ENCODE data around the gene ADAM33. TPM values are rescaled to one million over a fixed set of nuclear protein-coding genes. Genes with fewer than 3 reads are reported as not detected.

The ADAM33 gene
- total and polyA plus RNA-seq, 8 donors = 4.6 to 143 (median 28.3) TPM

- TF ChIP-seq, protein P1, sequence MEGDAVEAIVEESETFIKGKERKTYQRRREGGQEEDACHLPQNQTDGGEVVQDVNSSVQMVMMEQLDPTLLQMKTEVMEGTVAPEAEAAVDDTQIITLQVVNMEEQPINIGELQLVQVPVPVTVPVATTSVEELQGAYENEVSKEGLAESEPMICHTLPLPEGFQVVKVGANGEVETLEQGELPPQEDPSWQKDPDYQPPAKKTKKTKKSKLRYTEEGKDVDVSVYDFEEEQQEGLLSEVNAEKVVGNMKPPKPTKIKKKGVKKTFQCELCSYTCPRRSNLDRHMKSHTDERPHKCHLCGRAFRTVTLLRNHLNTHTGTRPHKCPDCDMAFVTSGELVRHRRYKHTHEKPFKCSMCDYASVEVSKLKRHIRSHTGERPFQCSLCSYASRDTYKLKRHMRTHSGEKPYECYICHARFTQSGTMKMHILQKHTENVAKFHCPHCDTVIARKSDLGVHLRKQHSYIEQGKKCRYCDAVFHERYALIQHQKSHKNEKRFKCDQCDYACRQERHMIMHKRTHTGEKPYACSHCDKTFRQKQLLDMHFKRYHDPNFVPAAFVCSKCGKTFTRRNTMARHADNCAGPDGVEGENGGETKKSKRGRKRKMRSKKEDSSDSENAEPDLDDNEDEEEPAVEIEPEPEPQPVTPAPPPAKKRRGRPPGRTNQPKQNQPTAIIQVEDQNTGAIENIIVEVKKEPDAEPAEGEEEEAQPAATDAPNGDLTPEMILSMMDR (IDR thresholded peaks at IDR 0.05) = no peak
- Histone ChIP-seq H3K27me3 (peaks cover 0 to 83% (median 21%) of the 10 kb centered on the region in 3 donors), H3K4me3 (no peak overlapping the region), H3K27ac (no peak overlapping the region), H3K4me1 (peaks cover 0 to 24% (median 9%) of the 10 kb centered on the region in 4 donors), H3K9me3 (no peaks in the 10 kb centered on the region), H3K36me3 (no peaks in the 10 kb centered on the region)
- WGBS, 5 donors = 67 to 94% (median 89%) methylated on average over 2 to 6 of the region's 6 CpGs
- DNase-seq = no peak
- intact Hi-C loops (cut with DNase I; ENCODE audit: low total_unique reads) = no loop called here
Observed at GRCh38 chr20:3729378-3729777, 47.6 kb upstream of the ADAM33 start.

- H3K27me3 ChIP-seq = peaks cover 0 to 80% (median 21%) of the 10 kb centered on the region in 3 donors
- no peak overlapping the region for H3K27ac ChIP-seq
- peaks cover 0 to 19% (median 6%) of the 10 kb centered on the region in 4 donors for H3K4me1 ChIP-seq
- TF ChIP-seq POLR2A (IDR thresholded peaks at IDR 0.05) (no peak), POLR2AphosphoS5 (IDR thresholded peaks at IDR 0.05) (no peak), EP300 (IDR thresholded peaks at IDR 0.05) (no peak)
- TF ChIP-seq, protein P1 (IDR thresholded peaks at IDR 0.05) = no peak
- peak in 1 of 2 donors; percentile 5 for DNase-seq
- 80 to 92% (median 88%) methylated on average over 2 to 3 of the region's 3 CpGs; no CpG with 5 or more reads in 1 of the 5 donors for WGBS, 5 donors
- intact Hi-C loops (cut with DNase I; ENCODE audit: low total_unique reads) = no loop called here
- H3K9me3 ChIP-seq = no peaks in the 10 kb centered on the region
- no peak overlapping the region for H3K4me3 ChIP-seq
- H3K36me3 ChIP-seq = no peaks in the 10 kb centered on the region
Observed at GRCh38 chr20:3728876-3729275, 47.1 kb upstream of the ADAM33 start.

DNA sequence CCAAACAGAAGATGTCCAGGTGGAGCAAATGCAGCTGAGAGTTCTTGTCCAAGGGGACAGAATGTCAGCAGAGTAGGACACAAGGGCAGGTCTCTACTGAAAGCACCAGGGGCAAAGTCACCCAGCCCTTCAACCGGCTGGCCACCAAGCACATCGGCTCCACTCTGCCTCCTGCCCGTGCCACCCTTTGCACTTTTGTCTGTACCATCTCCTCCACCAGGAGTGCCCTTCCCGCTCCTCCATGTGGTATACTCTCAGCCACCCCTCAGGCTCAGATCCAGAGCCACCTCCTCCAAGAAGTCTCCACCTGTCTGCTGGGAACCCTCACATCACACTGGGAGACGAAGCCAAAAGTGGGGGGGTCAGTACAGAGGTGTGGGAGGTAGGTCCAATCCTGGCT, 46.5 kb upstream of the ADAM33 start:
- Histone ChIP-seq H3K4me1 (peaks cover 0 to 16% (median 4%) of the 10 kb centered on the region in 4 donors), H3K27ac (no peak overlapping the region), H3K4me3 (no peak overlapping the region), H3K36me3 (no peaks in the 10 kb centered on the region), H3K27me3 (peaks cover 0 to 74% (median 18%) of the 10 kb centered on the region in 3 donors), H3K9me3 (no peaks in the 10 kb centered on the region)
- DNase-seq = peak in 1 of 2 donors; percentile 4
- WGBS, 5 donors = 80 to 88% (median 83%) methylated on average over 5 of the region's 5 CpGs
- intact Hi-C loops (cut with DNase I; ENCODE audit: low total_unique reads) = no loop called here
- TF ChIP-seq POLR2AphosphoS5 (IDR thresholded peaks at IDR 0.05) (no peak), POLR2A (IDR thresholded peaks at IDR 0.05) (no peak), EP300 (IDR thresholded peaks at IDR 0.05) (no peak)
- TF ChIP-seq, protein P1 (IDR thresholded peaks at IDR 0.05) = no peak

GRCh38 chr20:3727401-3728021, 45.7 kb upstream of the ADAM33 start:
- intact Hi-C loops (cut with DNase I; ENCODE audit: low total_unique reads) = no loop called here
- peak in 1 of 2 donors; percentile 64 for DNase-seq
- TF ChIP-seq EP300 (IDR thresholded peaks at IDR 0.05) (no peak), POLR2A (IDR thresholded peaks at IDR 0.05) (no peak), POLR2AphosphoS5 (IDR thresholded peaks at IDR 0.05) (no peak)
- TF ChIP-seq, protein P1 (IDR thresholded peaks at IDR 0.05) = no peak
- Histone ChIP-seq H3K9me3 (no peaks in the 10 kb centered on the region), H3K4me1 (peaks cover 0 to 13% (median 2%) of the 10 kb centered on the region in 4 donors), H3K4me3 (no peak overlapping the region), H3K27ac (peak overlapping the region in 3 of 5 donors; percentile 2 to 77 (median 23)), H3K27me3 (peaks cover 0 to 66% (median 10%) of the 10 kb centered on the region in 3 donors), H3K36me3 (no peaks in the 10 kb centered on the region)
- WGBS, 5 donors = 32 to 43% (median 36%) methylated on average over 11 of the region's 11 CpGs
